ENCODE results near the gene C10orf62. TPM values are rescaled to one million over a fixed set of nuclear protein-coding genes. Genes with fewer than 3 reads are reported as not detected.
A peak's percentile ranks its signal among the peaks of the same experiment; 100 is the strongest.

C10orf62 gene
- total RNA-seq, 1 donor from 2014 or later = not detected

GRCh38 chr10:97546456-97547270 is 42.9 kb upstream of the C10orf62 start:
- Mint-ChIP-seq H3K27me3 (ENCODE audit: low read depth) (no peaks in the 10 kb centered on the region), H3K4me1 (ENCODE audit: low read depth) (peaks cover 72% of the 10 kb centered on the region)

GRCh38 chr10:97547271-97547600 is 42.3 kb upstream of the C10orf62 start:
- Mint-ChIP-seq H3K27me3 (ENCODE audit: low read depth) (no peaks in the 10 kb centered on the region), H3K4me3 (ENCODE audit: unreplicated experiment) (no peak overlapping the region), H3K9me3 (ENCODE audit: low read depth) (no peaks in the 10 kb centered on the region), H3K27ac (ENCODE audit: unreplicated experiment) (peak overlapping the region; percentile 17), H3K4me1 (ENCODE audit: low read depth) (peaks cover 67% of the 10 kb centered on the region), H3K36me3 (ENCODE audit: low read depth) (no peaks in the 10 kb centered on the region)
- no peak for TF ChIP-seq CTCF (IDR thresholded peaks at IDR 0.05)
- DNase-seq (ENCODE audit: low spot score) = peak; percentile 6

More at GRCh38 chr10:97546456-97547270, 42.9 kb upstream of the C10orf62 start:
- Mint-ChIP-seq H3K36me3 (ENCODE audit: low read depth) (no peaks in the 10 kb centered on the region), H3K4me3 (ENCODE audit: unreplicated experiment) (no peak overlapping the region), H3K27ac (ENCODE audit: unreplicated experiment) (peak overlapping the region; percentile 76), H3K9me3 (ENCODE audit: low read depth) (no peaks in the 10 kb centered on the region)
- no peak for TF ChIP-seq CTCF (IDR thresholded peaks at IDR 0.05)
- peak; percentile 77 for DNase-seq (ENCODE audit: low spot score)

GRCh38 chr10:97547962-97548361 is 41.6 kb upstream of the C10orf62 start:
- no peaks in the 10 kb centered on the region for H3K27me3 Mint-ChIP-seq (ENCODE audit: low read depth)
- H3K27ac Mint-ChIP-seq (ENCODE audit: unreplicated experiment) = no peak overlapping the region
- H3K4me1 Mint-ChIP-seq (ENCODE audit: low read depth) = peaks cover 59% of the 10 kb centered on the region
- no peak for TF ChIP-seq CTCF (IDR thresholded peaks at IDR 0.05)
- DNase-seq (ENCODE audit: low spot score) = no peak
- no peaks in the 10 kb centered on the region for H3K36me3 Mint-ChIP-seq (ENCODE audit: low read depth)
- H3K9me3 Mint-ChIP-seq (ENCODE audit: low read depth) = no peaks in the 10 kb centered on the region
- H3K4me3 Mint-ChIP-seq (ENCODE audit: unreplicated experiment) = no peak overlapping the region

GRCh38 chr10:97548828-97549455 is 40.6 kb upstream of the C10orf62 start:
- no peak for TF ChIP-seq CTCF (IDR thresholded peaks at IDR 0.05)
- peak; percentile 80 for DNase-seq (ENCODE audit: low spot score)
- Mint-ChIP-seq H3K36me3 (ENCODE audit: low read depth) (no peaks in the 10 kb centered on the region), H3K27me3 (ENCODE audit: low read depth) (no peaks in the 10 kb centered on the region), H3K4me3 (ENCODE audit: unreplicated experiment) (no peak overlapping the region), H3K9me3 (ENCODE audit: low read depth) (no peaks in the 10 kb centered on the region), H3K27ac (ENCODE audit: unreplicated experiment) (peak overlapping the region; percentile 78), H3K4me1 (ENCODE audit: low read depth) (peaks cover 57% of the 10 kb centered on the region)

- H3K36me3 Mint-ChIP-seq (ENCODE audit: low read depth) = no peaks in the 10 kb centered on the region
- peak overlapping the region; percentile 89 for H3K27ac Mint-ChIP-seq (ENCODE audit: unreplicated experiment)
- H3K9me3 Mint-ChIP-seq (ENCODE audit: low read depth) = no peaks in the 10 kb centered on the region
- TF ChIP-seq CTCF (IDR thresholded peaks at IDR 0.05) = no peak
- H3K4me3 Mint-ChIP-seq (ENCODE audit: unreplicated experiment) = no peak overlapping the region
- no peaks in the 10 kb centered on the region for H3K27me3 Mint-ChIP-seq (ENCODE audit: low read depth)
- DNase-seq (ENCODE audit: low spot score) = peak; percentile 51
- H3K4me1 Mint-ChIP-seq (ENCODE audit: low read depth) = peaks cover 52% of the 10 kb centered on the region
Measured at GRCh38 chr10:97549587-97550322, 39.8 kb upstream of the C10orf62 start.
